T-helper 1 cell (primary cell): ENCODE results near the gene NRARP.

ENCODE experiments used
- DNase-seq, 5 donors: peaks; one replicate each; pipeline ENCODE4 v3.0.0-alpha.2; 2012 to 2020

Gene NRARP

GRCh38 chr9:137255448-137256114 is 46.5 kb downstream of the NRARP start:
- DNase-seq = peak in 1 of 5 donors; percentile 33

- peak; percentile 90 to 97 (median 93) for DNase-seq
Measured at GRCh38 chr9:137254624-137255447, 47.2 kb downstream of the NRARP start, which contains the start of gene NELFB. Gene NELFB, plus strand, starts transcription at chr9:137255327.

- DNase-seq = no peak
Measured at GRCh38 chr9:137253717-137254623, 48.1 kb downstream of the NRARP start.

- DNase-seq = no peak
Measured at GRCh38 chr9:137252555-137253506, 49.2 kb downstream of the NRARP start.

- DNase-seq = no peak
Measured at GRCh38 chr9:137251490-137252268, 50.4 kb downstream of the NRARP start.

- no peak for DNase-seq
Measured at GRCh38 chr9:137251194-137251461, 50.9 kb downstream of the NRARP start, which contains the start of gene STPG3. Gene STPG3, plus strand, starts transcription at chr9:137251286. Its CDS starts 1 bp downstream, at chr9:137251287.

- no peak for DNase-seq
Measured at GRCh38 chr9:137250329-137251193, 51.5 kb downstream of the NRARP start.
